PC-3 (cell line): Measurements from ENCODE around the gene FAM120B. TPM values are rescaled to one million over a fixed set of nuclear protein-coding genes. Genes with fewer than 3 reads are reported as not detected.

Experiments used
- ATAC-seq: fragments of 200-7000 bp; cut with Tn5 transposase; 2 replicates; pipeline ENCODE4 v1.9.1; 2020; ENCODE audit warnings: mild to moderate bottlenecking, moderate library complexity
- BruUV-seq: library from RNA; stranded (reverse); fragments of 400-500 nt; replicated peaks from 2 replicates; lab custom pipeline; 2021; lab: Mats Ljungman, UMichigan
- CTCF ChIA-PET: fragments of 300-600 bp; sonication (Branson Sonifier 250); formaldehyde crosslinking; loops from one replicate; lab custom pipeline; 2022; ENCODE audit warnings: antibody characterized with exemption; lab: Charles Lee
- POLR2A ChIA-PET: fragments of 300-600 bp; sonication (Branson Sonifier 250); formaldehyde crosslinking; loops from one replicate; lab custom pipeline; 2022; ENCODE audit warnings: antibody characterized with exemption; ENCODE audit not compliant: unreplicated experiment; lab: Charles Lee
- DNase-seq: peaks from one replicate; pipeline ENCODE4 v3.0.0-alpha.2; 2015
- H2AFZ ChIP-seq: fragments of 300-600 bp; sonication (generic); 2 replicates; pipeline ENCODE4 v1.6.0; 2016; ENCODE audit warnings: antibody characterized with exemption, low read length
- H3F3A ChIP-seq: fragments of 300-600 bp; sonication (generic); one replicate; pipeline ENCODE4 v1.6.0; 2017; ENCODE audit warnings: antibody characterized with exemption, low read length, control low read depth, mild to moderate bottlenecking; ENCODE audit not compliant: unreplicated experiment
- H3K27ac ChIP-seq: fragments of 300-600 bp; sonication (generic); 2 replicates; pipeline ENCODE4 v1.5.1; 2016; ENCODE audit warnings: mild to moderate bottlenecking, low read length
- H3K27me3 ChIP-seq: fragments of 300-600 bp; sonication (generic); 2 replicates; pipeline ENCODE4 v1.6.1; 2016; ENCODE audit warnings: low read length, mixed read lengths
- H3K36me3 ChIP-seq: fragments of 300-600 bp; sonication (generic); 2 replicates; pipeline ENCODE4 v1.6.1; 2016; ENCODE audit warnings: low read depth, mixed run types, low read length, mixed read lengths
- H3K4me1 ChIP-seq: fragments of 300-600 bp; sonication (generic); 2 replicates; pipeline ENCODE4 v1.5.1; 2016; ENCODE audit warnings: low read length; ENCODE audit not compliant: insufficient read depth
- H3K4me2 ChIP-seq: fragments of 300-600 bp; sonication (generic); 2 replicates; pipeline ENCODE4 v1.6.0; 2016; ENCODE audit warnings: low read length
- H3K4me3 ChIP-seq: fragments of 300-600 bp; sonication (generic); 2 replicates; pipeline ENCODE4 v1.5.1; 2016; ENCODE audit warnings: mild to moderate bottlenecking, low read length, mixed read lengths
- H3K79me2 ChIP-seq: fragments of 300-600 bp; sonication (generic); 2 replicates; pipeline ENCODE4 v1.6.1; 2017; ENCODE audit warnings: low read length, mixed read lengths
- H3K9ac ChIP-seq: fragments of 300-600 bp; sonication (generic); 2 replicates; pipeline ENCODE4 v1.6.0; 2016; ENCODE audit warnings: mild to moderate bottlenecking, low read length
- H3K9me2 ChIP-seq: fragments of 300-600 bp; sonication (generic); replicated peaks from 2 replicates; pipeline ENCODE4 v1.6.1; 2016; ENCODE audit warnings: mixed run types, low read length, mixed read lengths
- H3K9me3 ChIP-seq: fragments of 300-600 bp; sonication (generic); 2 replicates; pipeline ENCODE4 v1.6.1; 2016; ENCODE audit warnings: low read length, mixed read lengths
- H4K20me1 ChIP-seq: fragments of 300-600 bp; sonication (generic); 2 replicates; pipeline ENCODE4 v1.6.1; 2016; ENCODE audit warnings: low read length, mixed read lengths
- CTCF ChIP-seq: fragments of 300-600 bp; sonication (generic); conservative IDR thresholded peaks from 2 replicates; pipeline ENCODE4 v1.5.1; 2017; ENCODE audit warnings: antibody characterized with exemption, low read depth, mild to moderate bottlenecking, low read length
- EZH2 ChIP-seq: fragments of 300-600 bp; sonication (generic); IDR thresholded peaks from one replicate; pipeline ENCODE4 v1.6.1; 2017; ENCODE audit warnings: antibody characterized with exemption, mild to moderate bottlenecking, low read length; ENCODE audit not compliant: unreplicated experiment
- EZH2phosphoT487 ChIP-seq: fragments of 300-600 bp; sonication (generic); IDR thresholded peaks from 2 replicates; pipeline ENCODE4 v1.6.1; 2018; ENCODE audit warnings: mild to moderate bottlenecking, antibody characterized with exemption, low read length, borderline replicate concordance
- intact Hi-C: fragments of 100-400 bp; cut with micrococcal nuclease; formaldehyde crosslinking; loops from 2 replicates; pipeline ENCODE4 v1.9.0; 2023
- total RNA-seq: library from RNA; depleted of rRNA; stranded (reverse); fragments of >200 nt; gene quantifications from 2 replicates; pipeline ENCODE4 v1.2.3, GENCODE V29; 2014

Gene FAM120B
- total RNA-seq, 1 experiment from 2014 or later: 8.7 TPM

- TF ChIP-seq EZH2 (no peak), EZH2phosphoT487 (no peak), CTCF (no peak)
- Histone ChIP-seq H3K9me2 (no peaks in the 10 kb centered on the region), H3K4me1 (no peaks in the 10 kb centered on the region), H4K20me1 (no peaks in the 10 kb centered on the region), H3K9me3 (no peaks in the 10 kb centered on the region), H3K4me2 (no peak overlapping the region), H3K36me3 (no peaks in the 10 kb centered on the region), H2AFZ (no peak overlapping the region), H3K27ac (no peak overlapping the region), H3K9ac (no peak overlapping the region), H3K27me3 (no peaks in the 10 kb centered on the region), H3K4me3 (no peak overlapping the region), H3F3A (no peaks in the 10 kb centered on the region), H3K79me2 (no peaks in the 10 kb centered on the region)
- ChIA-PET POLR2A (no interaction called here), CTCF (no interaction called here)
- no peak for ATAC-seq
- intact Hi-C loops: no loop called here
- no TSS peak for BruUV-seq
- DNase-seq: no peak
Observed at GRCh38 chr6:170361335-170361734, 54.8 kb downstream of the FAM120B start.

GRCh38 chr6:170362121-170362520, 55.6 kb downstream of the FAM120B start:
- DNase-seq: no peak
- ATAC-seq: no peak
- H2AFZ ChIP-seq: no peak overlapping the region
- H3K9me2 ChIP-seq: no peaks in the 10 kb centered on the region
- no peaks in the 10 kb centered on the region for H3K27me3 ChIP-seq
- H4K20me1 ChIP-seq: no peaks in the 10 kb centered on the region
- intact Hi-C loops: no loop called here
- no peak overlapping the region for H3K9ac ChIP-seq
- ChIA-PET CTCF (no interaction called here), POLR2A (no interaction called here)
- no peak overlapping the region for H3K27ac ChIP-seq
- BruUV-seq: no TSS peak
- no peaks in the 10 kb centered on the region for H3K4me1 ChIP-seq
- no peak overlapping the region for H3K4me2 ChIP-seq
- H3K4me3 ChIP-seq: no peak overlapping the region
- H3K79me2 ChIP-seq: no peaks in the 10 kb centered on the region
- TF ChIP-seq EZH2: no peak
- TF ChIP-seq CTCF: no peak
- no peak for TF ChIP-seq EZH2phosphoT487
- no peaks in the 10 kb centered on the region for H3K36me3 ChIP-seq
- H3K9me3 ChIP-seq: no peaks in the 10 kb centered on the region
- H3F3A ChIP-seq: no peaks in the 10 kb centered on the region

- Histone ChIP-seq H3K36me3 (no peaks in the 10 kb centered on the region), H3K9ac (no peak overlapping the region), H4K20me1 (no peaks in the 10 kb centered on the region), H3K9me2 (no peaks in the 10 kb centered on the region), H3K27ac (no peak overlapping the region), H3K4me3 (no peak overlapping the region), H3K4me2 (no peak overlapping the region), H3K79me2 (no peaks in the 10 kb centered on the region), H3K4me1 (no peaks in the 10 kb centered on the region), H3K9me3 (no peaks in the 10 kb centered on the region), H2AFZ (no peak overlapping the region), H3K27me3 (no peaks in the 10 kb centered on the region), H3F3A (no peaks in the 10 kb centered on the region)
- CTCF ChIA-PET: no interaction called here
- no TSS peak for BruUV-seq
- no peak for ATAC-seq
- intact Hi-C loops: no loop called here
- POLR2A ChIA-PET: no interaction called here
- DNase-seq: no peak
- TF ChIP-seq CTCF (no peak), EZH2phosphoT487 (no peak), EZH2 (no peak)
Observed at GRCh38 chr6:170363255-170363654, 56.7 kb downstream of the FAM120B start.
